H1 (cell line): ENCODE measurements around the gene CCIN. TPM values are rescaled to one million over a fixed set of nuclear protein-coding genes. Genes with fewer than 3 reads are reported as not detected.

Experiments
- ATF3 ChIP-seq: IDR thresholded peaks from 2 replicates; pipeline ENCODE4 v1.6.1; 2011; ENCODE audit warnings: low read depth, mild to moderate bottlenecking, low read length; ENCODE audit not compliant: insufficient read depth
- EP300 ChIP-seq, 2 experiments: IDR thresholded peaks; 1 replicate in 1 of 2; 2 replicates in 1 of 2; pipeline ENCODE4 v1.6.1; 2011 to 2012; ENCODE audit warnings: low read depth in 2 of 2, low read length in 2 of 2, mild to moderate bottlenecking in 2 of 2, borderline replicate concordance in 1 of 2, inconsistent platforms in 1 of 2, moderate library complexity in 1 of 2
- POLR2AphosphoS5 ChIP-seq: IDR thresholded peaks from 2 replicates; pipeline ENCODE4 v1.6.1; 2011; ENCODE audit warnings: low read depth, low read length
- SIN3A ChIP-seq, 2 experiments: IDR thresholded peaks in 1 of 2; conservative IDR thresholded peaks in 1 of 2; 2 replicates each; pipeline ENCODE4 v1.6.1; 2011 to 2012; ENCODE audit warnings: low read length in 2 of 2, improper control_type of control experiment in 1 of 2, low read depth in 1 of 2, mild to moderate bottlenecking in 1 of 2
- SUZ12 ChIP-seq: fragments of 200-600 bp; sonication (generic); IDR thresholded peaks from 2 replicates; pipeline ENCODE4 v1.6.1; 2012; ENCODE audit warnings: mild to moderate bottlenecking, inconsistent platforms, low read length, moderate library complexity, mixed read lengths
- USF2 ChIP-seq: IDR thresholded peaks from 2 replicates; pipeline ENCODE4 v1.6.1; 2011; ENCODE audit warnings: low read length, improper control_type of control experiment
- YY1 ChIP-seq: IDR thresholded peaks from 2 replicates; pipeline ENCODE4 v1.6.1; 2011; ENCODE audit warnings: low read depth, mild to moderate bottlenecking, low read length
- polyA plus RNA-seq, 7 experiments: library from polyadenylated mRNA; depleted of rRNA in 3 of 7; stranded (reverse) in 5 of 7; unstranded in 2 of 7; fragments of >200 nt in 5 of 7; fragments of 200-250 nt in 2 of 7; gene quantifications; 1 replicate in 5 of 7; 2 replicates in 1 of 7; 4 replicates in 1 of 7; pipeline versions ENCODE4 v1.2.1 to v1.2.3, GENCODE V29; 2011 to 2013; ENCODE audit warnings: missing spikeins in 2 of 7, mixed read lengths in 2 of 7
- total RNA-seq: library from RNA; stranded (reverse); fragmentation: NEBNext Ultra II Directional; extraction: Animal tissue kit (Norgen Biotek cat#: 25700); gene quantifications from 2 replicates; pipeline ENCODE4 v1.2.1, GENCODE V29; 2021

The CCIN gene
- total and polyA plus RNA-seq, 2 of the 8 experiments (the other 6 are each of a cell fraction or from before 2014, with no cell fraction given): 0.19 to 0.21 TPM

- TF ChIP-seq EP300 (IDR thresholded peaks at IDR 0.05; ENCODE audit: borderline replicate concordance in 1 of 2, low read depth in 2 of 2, low read length in 2 of 2): no peak; a peak in 1 of 3 replicates
- TF ChIP-seq USF2: no peak
- TF ChIP-seq YY1: no peak
- no peak for TF ChIP-seq POLR2AphosphoS5
- no peak for TF ChIP-seq ATF3
- TF ChIP-seq SIN3A (conservative IDR thresholded peaks at IDR 0.05 in 1 of 2, IDR thresholded peaks at IDR 0.05 in 1 of 2; ENCODE audit: low read depth in 1 of 2, low read length in 2 of 2): no peak; a peak in 1 of 4 replicates
- no peak for TF ChIP-seq SUZ12
These were observed 2.8 kb upstream of the CCIN start (continued) for GRCh38 chr9:36166168-36166927.
